Measurements from ENCODE around the gene ADGRD1.

The ADGRD1 gene

GRCh38 chr12:131075611-131076010 lies 121.9 kb downstream of the ADGRD1 start:
- no peak for TF ChIP-seq ZNF8 (CRISPR knock-in tag; IDR thresholded peaks at IDR 0.05)
- no peak for ATAC-seq

DNA sequence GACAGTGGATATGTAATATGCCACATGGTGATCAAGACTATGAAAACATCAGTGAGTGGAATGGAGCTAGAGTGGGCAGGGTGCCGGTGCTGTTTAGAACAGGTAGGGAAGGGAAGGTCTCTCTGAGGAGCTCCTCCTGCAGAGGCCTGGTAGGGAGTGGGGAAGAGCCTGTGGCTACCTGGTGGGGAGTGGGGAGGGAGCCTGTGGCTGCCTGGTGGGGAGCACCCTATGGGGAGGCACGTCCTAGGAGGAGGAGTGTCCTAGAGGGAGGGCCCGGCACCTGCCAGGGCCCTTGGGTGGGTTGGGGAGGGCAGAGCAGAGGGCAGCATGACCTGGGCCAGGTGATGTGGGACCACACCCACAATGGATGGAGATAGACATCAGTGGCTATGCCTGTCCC lies 122.6 kb downstream of the ADGRD1 start:
- ATAC-seq = no peak
- TF ChIP-seq ESRRG (CRISPR knock-in tag; IDR thresholded peaks at IDR 0.05) = no peak

GRCh38 chr12:131076791-131077747 lies 123.4 kb downstream of the ADGRD1 start:
- TF ChIP-seq BACH2 (CRISPR knock-in tag; IDR thresholded peaks at IDR 0.05; ENCODE audit: borderline replicate concordance) (no peak), ZFP3 (CRISPR knock-in tag; IDR thresholded peaks at IDR 0.05) (no peak), POU6F1 (CRISPR knock-in tag; IDR thresholded peaks at IDR 0.05; ENCODE audit: borderline replicate concordance, low read depth) (no peak), ZNF8 (CRISPR knock-in tag; IDR thresholded peaks at IDR 0.05) (no peak), TCF4 (CRISPR knock-in tag; IDR thresholded peaks at IDR 0.05; ENCODE audit: borderline replicate concordance) (no peak), CSDC2 (CRISPR knock-in tag; IDR thresholded peaks at IDR 0.05) (no peak), PPARA (CRISPR knock-in tag; IDR thresholded peaks at IDR 0.05; ENCODE audit: borderline replicate concordance) (no peak), ZNF565 (CRISPR knock-in tag; conservative IDR thresholded peaks at IDR 0.05; ENCODE audit: low read depth) (no peak)
- ATAC-seq = no peak

- no peak for TF ChIP-seq GLIS3 (CRISPR knock-in tag; IDR thresholded peaks at IDR 0.05)
- no peak for TF ChIP-seq PPARA (CRISPR knock-in tag; IDR thresholded peaks at IDR 0.05; ENCODE audit: borderline replicate concordance)
- TF ChIP-seq ISL1 (CRISPR knock-in tag; IDR thresholded peaks at IDR 0.05) = no peak
- TF ChIP-seq ZNF565 (CRISPR knock-in tag; conservative IDR thresholded peaks at IDR 0.05; ENCODE audit: low read depth) = no peak
- TF ChIP-seq ZNF70 (CRISPR knock-in tag; IDR thresholded peaks at IDR 0.05) = no peak
- no peak for TF ChIP-seq TOX (CRISPR knock-in tag; IDR thresholded peaks at IDR 0.05; ENCODE audit: borderline replicate concordance)
- TF ChIP-seq ESRRG (CRISPR knock-in tag; IDR thresholded peaks at IDR 0.05) = no peak
- no peak for ATAC-seq
Measured at GRCh38 chr12:131077931-131078391, 124.3 kb downstream of the ADGRD1 start.

DNA sequence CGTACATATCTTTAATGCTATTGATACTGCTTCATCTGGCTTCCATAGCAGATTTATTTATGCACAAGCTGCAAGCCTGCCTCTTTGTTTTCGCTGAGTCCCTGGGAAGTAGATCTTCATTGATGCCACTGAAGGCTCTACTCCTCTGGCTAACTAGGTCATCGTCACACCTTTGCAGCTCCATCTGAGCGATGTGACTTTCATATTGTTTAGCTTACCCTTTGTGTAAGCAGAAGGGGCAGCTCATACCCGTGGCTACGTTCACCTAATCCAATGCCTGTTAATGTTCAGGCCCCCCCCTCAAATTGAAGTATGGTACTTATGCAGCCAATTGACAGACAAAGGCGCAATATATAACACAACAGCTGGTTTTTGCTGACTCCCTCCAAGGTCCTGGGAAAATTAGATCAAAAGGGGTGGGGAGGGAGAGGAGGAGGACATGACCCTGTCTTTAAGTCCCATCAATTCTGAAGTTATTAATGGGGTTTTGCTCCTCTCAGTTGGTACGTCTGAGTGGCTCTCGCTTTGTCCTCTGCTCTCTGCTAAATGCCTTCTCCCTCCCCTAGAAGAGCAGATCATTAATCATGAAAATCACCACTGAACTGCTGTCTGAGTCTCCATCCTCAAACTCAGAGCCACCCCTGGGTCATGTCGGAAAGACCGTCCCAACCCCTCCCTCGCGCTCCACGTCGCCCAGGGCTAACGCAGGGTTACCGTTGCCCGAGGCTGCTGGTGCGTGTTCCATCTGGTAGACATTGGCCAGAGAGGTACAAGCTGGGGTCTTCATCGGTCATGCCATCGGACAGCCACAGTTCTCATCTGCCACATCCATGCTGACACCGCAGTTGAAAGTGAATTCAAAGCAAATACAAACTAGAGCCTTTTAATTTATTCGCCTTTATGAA lies 128.8 kb downstream of the ADGRD1 start:
- TF ChIP-seq, protein P1, sequence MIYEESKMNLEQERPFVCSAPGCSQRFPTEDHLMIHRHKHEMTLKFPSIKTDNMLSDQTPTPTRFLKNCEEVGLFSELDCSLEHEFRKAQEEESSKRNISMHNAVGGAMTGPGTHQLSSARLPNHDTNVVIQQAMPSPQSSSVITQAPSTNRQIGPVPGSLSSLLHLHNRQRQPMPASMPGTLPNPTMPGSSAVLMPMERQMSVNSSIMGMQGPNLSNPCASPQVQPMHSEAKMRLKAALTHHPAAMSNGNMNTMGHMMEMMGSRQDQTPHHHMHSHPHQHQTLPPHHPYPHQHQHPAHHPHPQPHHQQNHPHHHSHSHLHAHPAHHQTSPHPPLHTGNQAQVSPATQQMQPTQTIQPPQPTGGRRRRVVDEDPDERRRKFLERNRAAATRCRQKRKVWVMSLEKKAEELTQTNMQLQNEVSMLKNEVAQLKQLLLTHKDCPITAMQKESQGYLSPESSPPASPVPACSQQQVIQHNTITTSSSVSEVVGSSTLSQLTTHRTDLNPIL (CRISPR knock-in tag; IDR thresholded peaks at IDR 0.05; ENCODE audit: low read depth) = no peak
- TF ChIP-seq BACH2 (CRISPR knock-in tag; IDR thresholded peaks at IDR 0.05; ENCODE audit: borderline replicate concordance) (no peak), CSRNP3 (CRISPR knock-in tag; IDR thresholded peaks at IDR 0.05) (no peak), OSR1 (CRISPR knock-in tag; IDR thresholded peaks at IDR 0.05) (no peak), RARB (CRISPR knock-in tag; IDR thresholded peaks at IDR 0.05) (no peak), PPARA (CRISPR knock-in tag; IDR thresholded peaks at IDR 0.05; ENCODE audit: borderline replicate concordance) (no peak), ZNF8 (CRISPR knock-in tag; IDR thresholded peaks at IDR 0.05) (no peak), ZNF565 (CRISPR knock-in tag; conservative IDR thresholded peaks at IDR 0.05; ENCODE audit: low read depth) (no peak), ZFP3 (CRISPR knock-in tag; IDR thresholded peaks at IDR 0.05) (no peak), PATZ1 (CRISPR knock-in tag; IDR thresholded peaks at IDR 0.05; ENCODE audit: borderline replicate concordance) (no peak), ZNF70 (CRISPR knock-in tag; IDR thresholded peaks at IDR 0.05) (no peak)
- TF ChIP-seq, protein P2, sequence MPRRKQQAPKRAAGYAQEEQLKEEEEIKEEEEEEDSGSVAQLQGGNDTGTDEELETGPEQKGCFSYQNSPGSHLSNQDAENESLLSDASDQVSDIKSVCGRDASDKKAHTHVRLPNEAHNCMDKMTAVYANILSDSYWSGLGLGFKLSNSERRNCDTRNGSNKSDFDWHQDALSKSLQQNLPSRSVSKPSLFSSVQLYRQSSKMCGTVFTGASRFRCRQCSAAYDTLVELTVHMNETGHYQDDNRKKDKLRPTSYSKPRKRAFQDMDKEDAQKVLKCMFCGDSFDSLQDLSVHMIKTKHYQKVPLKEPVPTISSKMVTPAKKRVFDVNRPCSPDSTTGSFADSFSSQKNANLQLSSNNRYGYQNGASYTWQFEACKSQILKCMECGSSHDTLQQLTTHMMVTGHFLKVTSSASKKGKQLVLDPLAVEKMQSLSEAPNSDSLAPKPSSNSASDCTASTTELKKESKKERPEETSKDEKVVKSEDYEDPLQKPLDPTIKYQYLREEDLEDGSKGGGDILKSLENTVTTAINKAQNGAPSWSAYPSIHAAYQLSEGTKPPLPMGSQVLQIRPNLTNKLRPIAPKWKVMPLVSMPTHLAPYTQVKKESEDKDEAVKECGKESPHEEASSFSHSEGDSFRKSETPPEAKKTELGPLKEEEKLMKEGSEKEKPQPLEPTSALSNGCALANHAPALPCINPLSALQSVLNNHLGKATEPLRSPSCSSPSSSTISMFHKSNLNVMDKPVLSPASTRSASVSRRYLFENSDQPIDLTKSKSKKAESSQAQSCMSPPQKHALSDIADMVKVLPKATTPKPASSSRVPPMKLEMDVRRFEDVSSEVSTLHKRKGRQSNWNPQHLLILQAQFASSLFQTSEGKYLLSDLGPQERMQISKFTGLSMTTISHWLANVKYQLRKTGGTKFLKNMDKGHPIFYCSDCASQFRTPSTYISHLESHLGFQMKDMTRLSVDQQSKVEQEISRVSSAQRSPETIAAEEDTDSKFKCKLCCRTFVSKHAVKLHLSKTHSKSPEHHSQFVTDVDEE (CRISPR knock-in tag; IDR thresholded peaks at IDR 0.05) = no peak

More for the DNA sequence above, 128.8 kb downstream of the ADGRD1 start:
- no peak for ATAC-seq
